Endothelial cell of umbilical vein (primary cell): ENCODE measurements around the gene PUM2. TPM values are rescaled to one million over a fixed set of nuclear protein-coding genes. Genes with fewer than 3 reads are reported as not detected.

Experiments used
- BruUV-seq: library from RNA; stranded (reverse); fragments of 400-500 nt; replicated peaks from 2 replicates; lab custom pipeline; 2021; lab: Mats Ljungman, UMichigan
- CTCF ChIA-PET: fragments of 300-600, 350-600 bp; sonication (Branson Sonifier 250); formaldehyde crosslinking; loops from one replicate; lab custom pipeline; 2021; ENCODE audit warnings: antibody characterized with exemption, inconsistent platforms; lab: Charles Lee
- POLR2A ChIA-PET: fragments of 300-600, 350-600 bp; sonication (Branson Sonifier 250); formaldehyde crosslinking; loops from one replicate; lab custom pipeline; 2021; ENCODE audit warnings: antibody characterized with exemption, inconsistent platforms; lab: Charles Lee
- DNase-seq: peaks from one replicate; pipeline ENCODE4 v3.0.0-alpha.2; 2011; ENCODE audit warnings: low read depth, low spot score
- FAIRE-seq: peaks from 2 replicates; lab custom pipeline; 2011; peaks lifted over from hg19 to GRCh38; lab: Jason Lieb, UNC
- H2AFZ ChIP-seq: 2 replicates; pipeline ENCODE4 v1.6.0; 2012; ENCODE audit warnings: low read depth, low read length, control low read depth, inconsistent platforms
- H3K27ac ChIP-seq: 2 replicates; pipeline ENCODE4 v1.5.1; 2011; ENCODE audit warnings: low read depth, mild to moderate bottlenecking, control low read depth, low read length, moderate library complexity; ENCODE audit not compliant: insufficient read depth
- H3K27me3 ChIP-seq, 2 experiments: 2 replicates each; pipeline versions ENCODE4 v1.6.0 to v1.6.1; 2011; ENCODE audit warnings: low read length in 2 of 2, mixed read lengths in 1 of 2; ENCODE audit not compliant: control insufficient read depth in 2 of 2, insufficient read depth in 2 of 2
- H3K36me3 ChIP-seq, 2 experiments: 2 replicates in 1 of 2; 3 replicates in 1 of 2; pipeline ENCODE4 v1.5.1; 2011; ENCODE audit warnings: low read length in 2 of 2, mild to moderate bottlenecking in 1 of 2, moderate library complexity in 1 of 2; ENCODE audit not compliant: control insufficient read depth in 2 of 2, insufficient read depth in 2 of 2; ENCODE audit errors: extremely low read depth in 1 of 2
- H3K4me1 ChIP-seq: 3 replicates; pipeline ENCODE4 v1.5.1; 2011; ENCODE audit warnings: mild to moderate bottlenecking, low read length; ENCODE audit not compliant: control insufficient read depth, insufficient read depth; ENCODE audit errors: extremely low read depth
- H3K4me2 ChIP-seq: 2 replicates; pipeline ENCODE4 v1.6.1; 2011; ENCODE audit warnings: low read length, control low read depth, mixed read lengths; ENCODE audit not compliant: insufficient read depth
- H3K4me3 ChIP-seq, 3 experiments: fragments of 200-600 bp in 1 of 3; sonication (generic), shearing (Covaris generic) in 1 of 3; replicated peaks in 1 of 3; 2 replicates each; pipeline ENCODE4 v1.5.1; 2011 to 2016; ENCODE audit warnings: control low read depth in 3 of 3, low read length in 3 of 3, mild to moderate bottlenecking in 2 of 3, inconsistent platforms in 1 of 3, low read depth in 1 of 3, moderate library complexity in 1 of 3; ENCODE audit not compliant: insufficient read depth in 1 of 3
- H3K79me2 ChIP-seq: 2 replicates; pipeline ENCODE4 v1.6.0; 2012; ENCODE audit warnings: low read length, inconsistent platforms; ENCODE audit not compliant: control insufficient read depth, insufficient read depth
- H3K9ac ChIP-seq: replicated peaks from 2 replicates; pipeline ENCODE3; 2011; ENCODE audit warnings: low read length, control low read depth; ENCODE audit not compliant: insufficient read depth; ENCODE audit errors: extremely low read depth
- H3K9me1 ChIP-seq: replicated peaks from 3 replicates; pipeline ENCODE4 v1.6.0; 2011; ENCODE audit warnings: mild to moderate bottlenecking, low read length; ENCODE audit not compliant: control insufficient read depth, insufficient read depth; ENCODE audit errors: extremely low read depth
- H3K9me3 ChIP-seq: replicated peaks from 2 replicates; pipeline ENCODE4 v1.5.1; 2012; ENCODE audit warnings: low read length, inconsistent platforms; ENCODE audit not compliant: control insufficient read depth, insufficient read depth
- H4K20me1 ChIP-seq: replicated peaks from 2 replicates; pipeline ENCODE3; 2011; ENCODE audit warnings: mild to moderate bottlenecking, low read length; ENCODE audit not compliant: control insufficient read depth, insufficient read depth; ENCODE audit errors: extremely low read depth
- EZH2 ChIP-seq: IDR thresholded peaks from 2 replicates; pipeline ENCODE4 v1.6.1; 2012; ENCODE audit warnings: borderline replicate concordance, low read depth, mild to moderate bottlenecking, moderate library complexity, low read length, inconsistent platforms; ENCODE audit not compliant: severe bottlenecking
- FOS ChIP-seq: IDR thresholded peaks from 2 replicates; pipeline ENCODE4 v1.6.1; 2011; ENCODE audit warnings: mild to moderate bottlenecking, low read length, moderate library complexity, borderline replicate concordance; ENCODE audit not compliant: insufficient read depth
- GATA2 ChIP-seq: IDR thresholded peaks from 2 replicates; pipeline ENCODE4 v1.7.0; 2011; ENCODE audit warnings: low read depth, mild to moderate bottlenecking, moderate library complexity, mixed read lengths, low read length; ENCODE audit not compliant: insufficient read length, insufficient read depth
- dilution Hi-C: fragments of 300-500 bp; cut with MboI; formaldehyde crosslinking; loops from one replicate; pipeline ENCODE4 v1.15.0; 2019; ENCODE audit warnings: low sequenced_read_pairs; ENCODE audit not compliant: extremely low pct_ligation_motif_present
- intact Hi-C: fragments of 100-400 bp; cut with micrococcal nuclease; formaldehyde crosslinking; loops from one replicate; pipeline ENCODE4 v1.10.0; 2022
- polyA plus RNA-seq, 4 experiments: library from polyadenylated mRNA; depleted of rRNA in 3 of 4; stranded (reverse) in 3 of 4; unstranded in 1 of 4; fragments of >200 nt; gene quantifications; 2 replicates each; pipeline versions ENCODE4 v1.2.1 to v1.2.3, GENCODE V29; 2011 to 2012; ENCODE audit warnings: missing spikeins in 1 of 4
- total RNA-seq: library from RNA; stranded (reverse); gene quantifications from 2 replicates; pipeline ENCODE4 v1.2.3, GENCODE V29; 2021

Gene PUM2
- total and polyA plus RNA-seq, 2 donors (not counting 3 experiments of a cell fraction or from before 2014, with no cell fraction given): 32.9 to 83.7 TPM

- Histone ChIP-seq H3K36me3 (peaks cover 0 to 21% of the 10 kb centered on the region in 2 experiments), H3K27ac (peak overlapping the region; percentile 84), H2AFZ (no peak overlapping the region), H3K9me1 (no peaks in the 10 kb centered on the region), H3K9me3 (no peaks in the 10 kb centered on the region), H3K9ac (no peak overlapping the region), H3K4me1 (peaks cover 35% of the 10 kb centered on the region), H4K20me1 (no peaks in the 10 kb centered on the region), H3K4me2 (peak overlapping the region; percentile 85), H3K27me3 (no peaks in the 10 kb centered on the region), H3K79me2 (peaks cover 53% of the 10 kb centered on the region), H3K4me3 (no peak overlapping the region)
- DNase-seq (peak; percentile 24), FAIRE-seq (peak; percentile 18)
- BruUV-seq: no TSS peak
- TF ChIP-seq FOS: peak; percentile 47
- TF ChIP-seq GATA2: no peak
- dilution Hi-C loops: no loop called here
- POLR2A ChIA-PET: interaction anchor here (1.2 kb wide), 1 partner anchor 24 kb away, joined by 8 read pairs; no protein-coding TSS in a partner anchor
- CTCF ChIA-PET: interaction anchor here (0.7 to 4.8 kb wide), 4 partner anchors 12 to 25 kb away, joined by 4 to 51 read pairs (median 4); no protein-coding TSS in a partner anchor
- intact Hi-C loops: no loop called here
These were observed 37.0 kb downstream of the PUM2 start for GRCh38 chr2:20313659-20314058.

GRCh38 chr2:20309001-20309400 lies 41.6 kb downstream of the PUM2 start:
- intact Hi-C loops (no loop called here), dilution Hi-C loops (no loop called here)
- Histone ChIP-seq H3K9me1 (no peaks in the 10 kb centered on the region), H3K4me3 (no peak overlapping the region), H3K4me1 (peaks cover 7% of the 10 kb centered on the region), H3K27me3 (no peaks in the 10 kb centered on the region), H3K9me3 (no peaks in the 10 kb centered on the region), H3K27ac (no peak overlapping the region), H3K79me2 (peaks cover 58% of the 10 kb centered on the region), H4K20me1 (no peaks in the 10 kb centered on the region), H3K9ac (no peak overlapping the region), H2AFZ (no peak overlapping the region), H3K36me3 (peaks cover 4 to 29% of the 10 kb centered on the region in 2 experiments), H3K4me2 (no peak overlapping the region)
- DNase-seq (no peak), FAIRE-seq (no peak)
- BruUV-seq: no TSS peak
- CTCF ChIA-PET: interaction anchor here (1.2 to 1.8 kb wide), 2 partner anchors 18 kb away, joined by 4 to 8 read pairs; no protein-coding TSS in a partner anchor
- POLR2A ChIA-PET: no interaction called here
- TF ChIP-seq EZH2: no peak
